Heart left ventricle (tissue), 13 donors: ENCODE results near the gene BLM.

ENCODE experiments used
- POLR2A ChIP-seq, 2 donors: fragments of 450-650 bp; IDR thresholded peaks; one replicate each; pipeline ENCODE4 v1.6.1; 2017; ENCODE audit warnings: antibody characterized with exemption in 2 of 2, mild to moderate bottlenecking in 2 of 2, moderate library complexity in 2 of 2
- TF ChIP-seq, protein P1 (sequence below), 12 donors: fragments of 200-600 bp; sonication (generic) in 4 of 12; IDR thresholded peaks; one replicate each; pipeline versions ENCODE4 v1.5.0 to v1.8.0; 2018 to 2022; ENCODE audit warnings: antibody characterized with exemption in 12 of 12, mild to moderate bottlenecking in 5 of 12
- donor health status: ischemic (EF 13 %, LVEDD 7.1; RV severe dilation, severe dysfunction).
- donor health status: DM: no; HTN: yes; CAD: no.
- donor health status: DM: no; HTN: no; CAD: no.
- donor health status: ischemic (EF 25% LVEDD 6.9; RV normal size, moderate dysfunction).
- donor health status: ischemic (EF 25% LVEDD 5.7; RV mildly dilated, moderate dysfunction).
- donor health status: ischemic (EF 35%, LVEDD 5.7; RV mildly dilated, moderate dysfunction).
- donor health status: nonischemic (EF 11% LVEDD 7.7; RV severe dilation, severe dysfunction).
- donor health status: DM: yes; HTN: yes; CAD: no.
- donor health status: PGD.
- donor health status: ischemic (EF 29% LVEDD 5.4; RV normal size, mild dysfunction).
- donor health status: nonischemic (EF 23%, LVEDD 6.1; RV moderate dilation, normal function).

DNA sequence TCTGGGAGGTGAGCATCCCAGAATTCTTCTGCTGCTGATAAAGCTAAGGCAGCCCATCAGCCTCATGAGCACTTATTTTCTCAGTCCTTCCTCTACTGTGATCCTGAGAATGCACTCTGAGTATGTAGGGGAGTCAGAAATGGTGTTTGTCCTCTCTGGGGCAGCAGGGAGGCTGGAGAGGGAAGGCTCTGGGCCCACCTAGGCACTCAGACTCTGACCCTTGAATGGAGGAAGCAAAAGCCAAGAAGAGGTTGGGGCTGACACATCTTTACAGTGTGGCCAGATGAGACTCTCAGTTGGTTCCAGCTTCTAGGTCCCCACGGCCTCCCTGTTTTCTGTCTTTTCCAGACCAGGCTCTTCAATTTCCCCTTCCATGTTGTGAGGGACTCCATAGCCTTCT lies 36.1 kb upstream of the BLM start:
- TF ChIP-seq, protein P1, sequence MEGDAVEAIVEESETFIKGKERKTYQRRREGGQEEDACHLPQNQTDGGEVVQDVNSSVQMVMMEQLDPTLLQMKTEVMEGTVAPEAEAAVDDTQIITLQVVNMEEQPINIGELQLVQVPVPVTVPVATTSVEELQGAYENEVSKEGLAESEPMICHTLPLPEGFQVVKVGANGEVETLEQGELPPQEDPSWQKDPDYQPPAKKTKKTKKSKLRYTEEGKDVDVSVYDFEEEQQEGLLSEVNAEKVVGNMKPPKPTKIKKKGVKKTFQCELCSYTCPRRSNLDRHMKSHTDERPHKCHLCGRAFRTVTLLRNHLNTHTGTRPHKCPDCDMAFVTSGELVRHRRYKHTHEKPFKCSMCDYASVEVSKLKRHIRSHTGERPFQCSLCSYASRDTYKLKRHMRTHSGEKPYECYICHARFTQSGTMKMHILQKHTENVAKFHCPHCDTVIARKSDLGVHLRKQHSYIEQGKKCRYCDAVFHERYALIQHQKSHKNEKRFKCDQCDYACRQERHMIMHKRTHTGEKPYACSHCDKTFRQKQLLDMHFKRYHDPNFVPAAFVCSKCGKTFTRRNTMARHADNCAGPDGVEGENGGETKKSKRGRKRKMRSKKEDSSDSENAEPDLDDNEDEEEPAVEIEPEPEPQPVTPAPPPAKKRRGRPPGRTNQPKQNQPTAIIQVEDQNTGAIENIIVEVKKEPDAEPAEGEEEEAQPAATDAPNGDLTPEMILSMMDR (IDR thresholded peaks at IDR 0.05), result no peak
- TF ChIP-seq POLR2A (IDR thresholded peaks at IDR 0.05), result no peak
